Endothelial cell of umbilical vein (primary cell): ENCODE results near the gene ITPKB. TPM values are rescaled to one million over a fixed set of nuclear protein-coding genes. Genes with fewer than 3 reads are reported as not detected.

ENCODE experiments used
- BruUV-seq: library from RNA; stranded (reverse); fragments of 400-500 nt; replicated peaks from 2 replicates; lab custom pipeline; 2021; lab: Mats Ljungman, UMichigan
- CTCF ChIA-PET: fragments of 300-600, 350-600 bp; sonication (Branson Sonifier 250); formaldehyde crosslinking; loops from one replicate; lab custom pipeline; 2021; ENCODE audit warnings: antibody characterized with exemption, inconsistent platforms; lab: Charles Lee
- POLR2A ChIA-PET: fragments of 300-600, 350-600 bp; sonication (Branson Sonifier 250); formaldehyde crosslinking; loops from one replicate; lab custom pipeline; 2021; ENCODE audit warnings: antibody characterized with exemption, inconsistent platforms; lab: Charles Lee
- DNase-seq: peaks from one replicate; pipeline ENCODE4 v3.0.0-alpha.2; 2011; ENCODE audit warnings: low read depth, low spot score
- FAIRE-seq: peaks from 2 replicates; lab custom pipeline; 2011; peaks lifted over from hg19 to GRCh38; lab: Jason Lieb, UNC
- H2AFZ ChIP-seq: 2 replicates; pipeline ENCODE4 v1.6.0; 2012; ENCODE audit warnings: low read depth, low read length, control low read depth, inconsistent platforms
- H3K27ac ChIP-seq: 2 replicates; pipeline ENCODE4 v1.5.1; 2011; ENCODE audit warnings: low read depth, mild to moderate bottlenecking, control low read depth, low read length, moderate library complexity; ENCODE audit not compliant: insufficient read depth
- H3K27me3 ChIP-seq, 2 experiments: 2 replicates each; pipeline versions ENCODE4 v1.6.0 to v1.6.1; 2011; ENCODE audit warnings: low read length in 2 of 2, mixed read lengths in 1 of 2; ENCODE audit not compliant: control insufficient read depth in 2 of 2, insufficient read depth in 2 of 2
- H3K36me3 ChIP-seq, 2 experiments: 2 replicates in 1 of 2; 3 replicates in 1 of 2; pipeline ENCODE4 v1.5.1; 2011; ENCODE audit warnings: low read length in 2 of 2, mild to moderate bottlenecking in 1 of 2, moderate library complexity in 1 of 2; ENCODE audit not compliant: control insufficient read depth in 2 of 2, insufficient read depth in 2 of 2; ENCODE audit errors: extremely low read depth in 1 of 2
- H3K4me1 ChIP-seq: 3 replicates; pipeline ENCODE4 v1.5.1; 2011; ENCODE audit warnings: mild to moderate bottlenecking, low read length; ENCODE audit not compliant: control insufficient read depth, insufficient read depth; ENCODE audit errors: extremely low read depth
- H3K4me2 ChIP-seq: 2 replicates; pipeline ENCODE4 v1.6.1; 2011; ENCODE audit warnings: low read length, control low read depth, mixed read lengths; ENCODE audit not compliant: insufficient read depth
- H3K4me3 ChIP-seq, 3 experiments: fragments of 200-600 bp in 1 of 3; sonication (generic), shearing (Covaris generic) in 1 of 3; replicated peaks in 1 of 3; 2 replicates each; pipeline ENCODE4 v1.5.1; 2011 to 2016; ENCODE audit warnings: control low read depth in 3 of 3, low read length in 3 of 3, mild to moderate bottlenecking in 2 of 3, inconsistent platforms in 1 of 3, low read depth in 1 of 3, moderate library complexity in 1 of 3; ENCODE audit not compliant: insufficient read depth in 1 of 3
- H3K79me2 ChIP-seq: 2 replicates; pipeline ENCODE4 v1.6.0; 2012; ENCODE audit warnings: low read length, inconsistent platforms; ENCODE audit not compliant: control insufficient read depth, insufficient read depth
- H3K9ac ChIP-seq: replicated peaks from 2 replicates; pipeline ENCODE3; 2011; ENCODE audit warnings: low read length, control low read depth; ENCODE audit not compliant: insufficient read depth; ENCODE audit errors: extremely low read depth
- H3K9me1 ChIP-seq: replicated peaks from 3 replicates; pipeline ENCODE4 v1.6.0; 2011; ENCODE audit warnings: mild to moderate bottlenecking, low read length; ENCODE audit not compliant: control insufficient read depth, insufficient read depth; ENCODE audit errors: extremely low read depth
- H3K9me3 ChIP-seq: replicated peaks from 2 replicates; pipeline ENCODE4 v1.5.1; 2012; ENCODE audit warnings: low read length, inconsistent platforms; ENCODE audit not compliant: control insufficient read depth, insufficient read depth
- H4K20me1 ChIP-seq: replicated peaks from 2 replicates; pipeline ENCODE3; 2011; ENCODE audit warnings: mild to moderate bottlenecking, low read length; ENCODE audit not compliant: control insufficient read depth, insufficient read depth; ENCODE audit errors: extremely low read depth
- EZH2 ChIP-seq: IDR thresholded peaks from 2 replicates; pipeline ENCODE4 v1.6.1; 2012; ENCODE audit warnings: borderline replicate concordance, low read depth, mild to moderate bottlenecking, moderate library complexity, low read length, inconsistent platforms; ENCODE audit not compliant: severe bottlenecking
- GATA2 ChIP-seq: IDR thresholded peaks from 2 replicates; pipeline ENCODE4 v1.7.0; 2011; ENCODE audit warnings: low read depth, mild to moderate bottlenecking, moderate library complexity, mixed read lengths, low read length; ENCODE audit not compliant: insufficient read length, insufficient read depth
- JUN ChIP-seq: IDR thresholded peaks from 2 replicates; pipeline ENCODE4 v1.6.1; 2011; ENCODE audit warnings: borderline replicate concordance, low read depth; ENCODE audit not compliant: insufficient read length, insufficient read depth
- MAX ChIP-seq: IDR thresholded peaks from 2 replicates; pipeline ENCODE4 v1.6.1; 2011; ENCODE audit not compliant: insufficient read depth, insufficient read length
- MYC ChIP-seq: IDR thresholded peaks from one replicate; pipeline ENCODE4 v1.6.1; 2011; ENCODE audit warnings: mild to moderate bottlenecking, low read depth, low read length
- POLR2A ChIP-seq: IDR thresholded peaks from 2 replicates; pipeline ENCODE4 v1.6.1; 2012; ENCODE audit warnings: low read depth, mild to moderate bottlenecking, control low read depth, low read length
- dilution Hi-C: fragments of 300-500 bp; cut with MboI; formaldehyde crosslinking; loops from one replicate; pipeline ENCODE4 v1.15.0; 2019; ENCODE audit warnings: low sequenced_read_pairs; ENCODE audit not compliant: extremely low pct_ligation_motif_present
- intact Hi-C: fragments of 100-400 bp; cut with micrococcal nuclease; formaldehyde crosslinking; loops from one replicate; pipeline ENCODE4 v1.10.0; 2022
- polyA plus RNA-seq, 4 experiments: library from polyadenylated mRNA; depleted of rRNA in 3 of 4; stranded (reverse) in 3 of 4; unstranded in 1 of 4; fragments of >200 nt; gene quantifications; 2 replicates each; pipeline versions ENCODE4 v1.2.1 to v1.2.3, GENCODE V29; 2011 to 2012; ENCODE audit warnings: missing spikeins in 1 of 4
- total RNA-seq: library from RNA; stranded (reverse); gene quantifications from 2 replicates; pipeline ENCODE4 v1.2.3, GENCODE V29; 2021

Gene ITPKB
- total and polyA plus RNA-seq, 2 donors (not counting 3 experiments of a cell fraction or from before 2014, with no cell fraction given), result 7.7 to 34.8 TPM

- POLR2A ChIA-PET, result no interaction called here
- intact Hi-C loops, result loop anchor here (2.0 kb wide), 3 partner anchors 201 to 819 kb away; partner anchors contain the start of gene PSEN2
- H3K79me2 ChIP-seq, result no peaks in the 10 kb centered on the region
- H3K36me3 ChIP-seq, result no peaks in the 10 kb centered on the region
- no peak for FAIRE-seq
- dilution Hi-C loops, result no loop called here
- H3K9me3 ChIP-seq, result no peaks in the 10 kb centered on the region
- CTCF ChIA-PET, result interaction anchor here (1.2 kb wide), 1 partner anchor 10 kb away, joined by 3 read pairs; no protein-coding TSS in a partner anchor
- no peaks in the 10 kb centered on the region for H3K9me1 ChIP-seq
- H3K27me3 ChIP-seq, result no peaks in the 10 kb centered on the region
- no peak overlapping the region for H3K9ac ChIP-seq
- H3K27ac ChIP-seq, result no peak overlapping the region
- no peaks in the 10 kb centered on the region for H3K4me1 ChIP-seq
- H3K4me2 ChIP-seq, result no peak overlapping the region
- no peaks in the 10 kb centered on the region for H4K20me1 ChIP-seq
- H2AFZ ChIP-seq, result no peak overlapping the region
- no TSS peak for BruUV-seq
- H3K4me3 ChIP-seq, result no peak overlapping the region
- no peak for DNase-seq
- TF ChIP-seq MAX (no peak), POLR2A (no peak), EZH2 (no peak), GATA2 (no peak), JUN (no peak), MYC (no peak)
Observed at GRCh38 chr1:226627924-226628611, 111.0 kb downstream of the ITPKB start.
